Glutamatergic neuron (in vitro differentiated cells): ENCODE results near the gene TMEM121. TPM values are rescaled to one million over a fixed set of nuclear protein-coding genes. Genes with fewer than 3 reads are reported as not detected.
A peak's percentile ranks its signal among the peaks of the same experiment; 100 is the strongest.

Experiments
- DNase-seq: peaks from one replicate; pipeline ENCODE4 v3.0.0; 2022
- H3K27ac Mint-ChIP-seq: one replicate; pipeline ENCODE4 v1.8.0; 2020; ENCODE audit warnings: mild to moderate bottlenecking, mixed read lengths, inconsistent platforms; ENCODE audit not compliant: unreplicated experiment
- H3K27me3 Mint-ChIP-seq: one replicate; pipeline ENCODE4 v1.8.0; 2020; ENCODE audit warnings: mild to moderate bottlenecking, moderate library complexity, mixed read lengths, inconsistent platforms; ENCODE audit not compliant: unreplicated experiment
- H3K36me3 Mint-ChIP-seq: one replicate; pipeline ENCODE4 v1.8.0; 2020; ENCODE audit warnings: mild to moderate bottlenecking, mixed read lengths, inconsistent platforms; ENCODE audit not compliant: unreplicated experiment
- H3K4me1 Mint-ChIP-seq: one replicate; pipeline ENCODE4 v1.8.0; 2020; ENCODE audit warnings: mild to moderate bottlenecking, low read depth, mixed read lengths, inconsistent platforms; ENCODE audit not compliant: unreplicated experiment
- H3K4me3 Mint-ChIP-seq: one replicate; pipeline ENCODE4 v1.8.0; 2020; ENCODE audit warnings: mild to moderate bottlenecking, mixed read lengths, inconsistent platforms; ENCODE audit not compliant: unreplicated experiment
- H3K9me3 Mint-ChIP-seq: one replicate; pipeline ENCODE4 v1.8.0; 2020; ENCODE audit warnings: mild to moderate bottlenecking, moderate library complexity, mixed read lengths, inconsistent platforms; ENCODE audit not compliant: unreplicated experiment
- CTCF ChIP-seq: fragments of 200-600 bp; sonication (generic); IDR thresholded peaks from one replicate; pipeline ENCODE4 v1.5.0; 2021; ENCODE audit not compliant: partially characterized antibody, unreplicated experiment
- total RNA-seq: library from RNA; stranded (reverse); fragmentation: NEBNext Ultra II Directional; extraction: Animal tissue kit (Norgen Biotek cat#: 25700); gene quantifications from one replicate; pipeline ENCODE4 v1.2.1, GENCODE V29; 2021; ENCODE audit not compliant: unreplicated experiment

The TMEM121 gene
- total RNA-seq, 1 donor from 2014 or later: 2.7 TPM

DNA sequence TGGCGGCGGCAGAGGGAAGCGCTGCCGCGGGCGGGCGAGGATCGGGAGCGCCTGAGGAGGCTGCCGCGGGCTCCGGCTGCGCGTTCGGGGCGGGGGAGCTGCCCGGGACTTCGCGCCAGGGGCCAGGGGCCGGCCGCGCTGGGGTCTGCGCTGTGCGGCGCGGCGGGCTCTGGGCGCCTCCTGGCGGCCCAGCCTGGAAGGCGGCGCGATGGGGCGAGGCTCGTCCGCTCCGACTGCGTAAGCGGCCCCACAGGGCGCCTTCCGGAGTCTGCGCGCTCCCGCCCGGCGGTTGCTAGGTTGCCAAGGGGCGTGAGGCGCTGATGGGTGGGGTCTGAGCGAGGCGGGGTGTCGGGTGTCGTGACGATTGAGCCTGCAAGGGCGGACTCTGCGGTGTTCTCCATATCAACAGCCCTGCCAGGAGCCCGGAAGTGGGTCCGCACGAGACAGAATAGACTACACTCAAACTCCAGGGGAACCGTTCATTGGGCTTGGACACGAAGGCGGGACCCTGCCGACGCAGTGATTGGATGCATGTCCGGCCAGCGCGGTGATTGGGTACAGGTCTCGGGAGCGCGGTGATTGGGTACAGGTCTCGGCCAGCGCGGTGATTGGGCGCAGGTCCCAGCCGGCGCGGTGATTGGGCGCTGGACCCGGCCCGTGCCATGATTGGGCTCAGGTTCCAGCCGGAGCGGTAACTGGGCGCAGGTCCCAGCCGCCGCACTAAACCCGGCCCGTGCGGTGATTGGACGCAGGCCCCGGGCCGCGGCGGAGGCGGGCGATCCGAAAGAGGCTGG, 35.6 kb upstream of the TMEM121 start, which contains the start of gene TEDC1:
Gene TEDC1 (plus strand): TSS at position 675 of the 794 bp plus-strand sequence. CDS start 130 bp downstream, outside the sequence.
- peak; percentile 75 for TF ChIP-seq CTCF
- peak; percentile 97 for DNase-seq
- Mint-ChIP-seq H3K27ac (peak within 1 kb of the TSS; percentile 86), H3K27me3 (peaks cover 16% of the 10 kb centered on the region), H3K36me3 (no peaks in the 10 kb centered on the region), H3K4me3 (peak within 1 kb of the TSS; percentile 86), H3K9me3 (peaks cover 5% of the 10 kb centered on the region), H3K4me1 (peaks cover 2% of the 10 kb centered on the region)

- Mint-ChIP-seq H3K9me3 (peaks cover 5% of the 10 kb centered on the region), H3K4me3 (peak overlapping the region; percentile 86), H3K4me1 (peaks cover 2% of the 10 kb centered on the region), H3K27ac (peak overlapping the region; percentile 52), H3K36me3 (no peaks in the 10 kb centered on the region), H3K27me3 (peaks cover 14% of the 10 kb centered on the region)
- no peak for TF ChIP-seq CTCF
- DNase-seq: peak; percentile 63
These were observed 34.9 kb upstream of the TMEM121 start for GRCh38 chr14:105491366-105491973.

DNA sequence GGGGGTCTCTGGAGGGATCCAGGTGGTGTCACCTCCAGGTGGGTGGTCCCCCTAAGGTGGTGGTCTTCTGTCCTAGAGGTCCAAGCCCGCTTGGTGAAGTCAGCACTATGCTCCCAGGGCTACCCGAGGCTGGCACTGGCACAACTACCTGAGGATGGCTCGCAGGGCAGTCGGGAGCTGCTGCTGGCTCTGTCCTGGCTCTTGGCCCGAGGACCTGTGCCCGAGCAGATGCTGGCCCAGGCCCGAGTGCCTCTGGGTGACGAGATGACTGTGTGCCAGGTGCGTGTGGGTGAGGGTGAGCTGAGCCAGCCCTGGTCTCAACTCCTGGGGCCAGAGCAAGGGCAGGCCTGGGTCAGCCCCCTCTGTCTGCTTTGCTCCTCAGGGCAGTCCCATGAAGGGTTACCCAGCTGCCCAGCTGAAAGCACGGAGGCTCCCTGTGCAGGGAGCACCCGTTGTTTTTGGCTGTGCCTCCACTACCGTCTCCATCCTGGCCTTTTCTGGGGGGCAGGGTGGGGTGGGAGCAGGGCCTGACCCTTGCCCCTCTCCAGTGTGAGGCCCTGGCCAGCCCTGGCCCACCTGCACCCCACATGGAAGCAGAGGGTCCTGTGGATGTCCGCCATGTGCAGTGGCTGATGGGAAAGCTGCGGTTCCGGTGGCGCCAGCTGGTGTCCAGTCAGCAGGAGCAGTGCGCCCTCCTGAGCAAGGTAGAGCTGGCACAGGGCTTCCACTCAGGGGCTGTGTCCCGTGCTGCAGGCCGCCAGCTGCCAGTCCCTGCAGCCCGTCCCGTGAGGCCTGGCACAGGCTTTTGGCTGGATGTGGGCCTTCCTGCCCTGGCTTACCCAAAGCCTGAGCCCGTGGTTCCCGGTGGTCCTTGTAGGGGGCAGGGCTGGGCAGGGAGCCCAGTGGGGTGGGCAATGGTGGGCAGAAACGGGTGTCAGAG, 34.1 kb upstream of the TMEM121 start:
- DNase-seq: peak; percentile 14
- Mint-ChIP-seq H3K36me3 (no peaks in the 10 kb centered on the region), H3K27ac (peak overlapping the region; percentile 52), H3K27me3 (peaks cover 14% of the 10 kb centered on the region), H3K4me1 (peaks cover 2% of the 10 kb centered on the region), H3K9me3 (peaks cover 5% of the 10 kb centered on the region), H3K4me3 (peak overlapping the region; percentile 86)
- peak; percentile 13 for TF ChIP-seq CTCF

- peak; percentile 33 for DNase-seq
- no peak overlapping the region for H3K4me3 Mint-ChIP-seq
These were observed 33.2 kb upstream of the TMEM121 start for GRCh38 chr14:105492971-105493871.

More at GRCh38 chr14:105492971-105493871, 33.2 kb upstream of the TMEM121 start:
- H3K36me3 Mint-ChIP-seq: no peaks in the 10 kb centered on the region
- H3K9me3 Mint-ChIP-seq: peaks cover 7% of the 10 kb centered on the region
- no peak overlapping the region for H3K27ac Mint-ChIP-seq
- peaks cover 2% of the 10 kb centered on the region for H3K4me1 Mint-ChIP-seq
- no peak for TF ChIP-seq CTCF
- H3K27me3 Mint-ChIP-seq: peaks cover 16% of the 10 kb centered on the region
